IPS DF 6.9 (cell line): ENCODE measurements around the gene SCARB1.

Experiments
- DNase-seq: peaks from one replicate; pipeline ENCODE4 v3.0.0-alpha.2; 2013; ENCODE audit warnings: low read depth, low spot score
- H3K27ac ChIP-seq: one replicate; pipeline ENCODE4 v1.5.1; 2013; ENCODE audit warnings: low read length, control low read depth
- H3K27me3 ChIP-seq: 2 replicates; pipeline ENCODE4 v1.6.1; 2013; ENCODE audit warnings: mild to moderate bottlenecking, low read length; ENCODE audit not compliant: control insufficient read depth, insufficient read depth
- H3K36me3 ChIP-seq: 2 replicates; pipeline ENCODE4 v1.6.1; 2013; ENCODE audit warnings: low read length; ENCODE audit not compliant: control insufficient read depth, insufficient read depth
- H3K4me1 ChIP-seq: 2 replicates; pipeline ENCODE4 v1.6.1; 2013; ENCODE audit warnings: low read length; ENCODE audit not compliant: control insufficient read depth, insufficient read depth
- H3K4me3 ChIP-seq: 2 replicates; pipeline ENCODE4 v1.5.1; 2013; ENCODE audit warnings: mild to moderate bottlenecking, low read length
- H3K9me3 ChIP-seq: 2 replicates; pipeline ENCODE4 v1.6.1; 2013; ENCODE audit warnings: low read length, inconsistent platforms; ENCODE audit not compliant: control insufficient read depth, insufficient read depth
- WGBS: extraction: QIAGEN DNeasy Blood & Tissue Kit; methylation state at CpG from one replicate; pipeline ENCODE4 v1.1.7; 2013; ENCODE audit warnings: mixed read lengths, missing lambda C conversion rate; ENCODE audit not compliant: insufficient read length, insufficient coverage; 5-methylcytosine and 5-hydroxymethylcytosine counted together

The SCARB1 gene

DNA sequence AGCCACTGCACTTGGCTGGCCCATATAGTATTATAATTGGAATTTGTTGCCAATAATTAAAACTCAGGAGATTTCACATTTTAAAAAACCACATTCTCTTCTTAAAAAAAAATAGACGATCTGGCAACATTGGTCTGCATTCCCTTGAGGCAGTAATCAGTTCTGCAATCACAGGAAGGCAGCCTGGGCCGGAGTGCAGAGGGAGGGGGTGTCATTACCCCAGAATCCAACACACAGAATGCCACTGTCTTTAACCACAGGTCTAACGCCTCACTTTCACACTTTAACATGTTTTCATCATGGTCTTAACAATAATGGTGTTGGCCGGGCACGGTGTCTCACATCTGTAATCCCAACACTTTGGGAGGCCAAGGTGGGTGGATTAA, 100.1 kb downstream of the SCARB1 start:
- H3K36me3 ChIP-seq: no peaks in the 10 kb centered on the region
- no peaks in the 10 kb centered on the region for H3K27me3 ChIP-seq
- 0 out of 2 replicates have a peak, but pooled peaks cover 2% of the 10 kb centered on the region for H3K9me3 ChIP-seq
- H3K27ac ChIP-seq: no peak overlapping the region
- no peak for DNase-seq
- whole genome bisulfite sequencing: no CpG with 5 or more reads among the region's 5 CpGs
- H3K4me1 ChIP-seq: 0 out of 2 replicates have a peak, but pooled peaks cover 2% of the 10 kb centered on the region
- no peak overlapping the region for H3K4me3 ChIP-seq

- Histone ChIP-seq H3K9me3 (0 out of 2 replicates have a peak, but pooled peaks cover 2% of the 10 kb centered on the region), H3K4me1 (peaks cover 5% of the 10 kb centered on the region; the same call in 1 of the 2 replicates), H3K36me3 (no peaks in the 10 kb centered on the region), H3K27ac (no peak overlapping the region), H3K27me3 (no peaks in the 10 kb centered on the region), H3K4me3 (no peak overlapping the region)
- no peak for DNase-seq
- WGBS: no CpG with 5 or more reads among the region's 13 CpGs
Observed at GRCh38 chr12:124762791-124763593, 100.7 kb downstream of the SCARB1 start.

DNA sequence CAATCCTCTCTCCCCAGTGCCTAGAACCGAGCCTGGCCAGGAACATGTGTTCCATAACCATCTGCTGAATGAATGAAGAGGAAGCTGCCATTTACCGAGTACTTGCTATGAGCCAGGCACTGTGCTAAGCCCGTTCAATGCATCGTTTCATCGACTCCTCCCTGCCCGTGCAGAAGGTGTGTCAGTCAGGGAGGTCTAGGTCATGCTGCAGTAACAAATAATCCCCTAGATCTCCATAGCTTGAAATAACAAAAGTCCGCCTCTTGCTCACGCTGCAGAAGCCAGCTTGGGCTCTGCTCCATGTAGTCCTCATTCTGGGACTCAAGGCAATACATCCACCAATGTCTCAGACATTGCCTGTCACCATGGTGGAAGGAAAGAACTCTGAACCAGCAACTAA, 101.3 kb downstream of the SCARB1 start:
- WGBS: no CpG with 5 or more reads among the region's 8 CpGs
- Histone ChIP-seq H3K4me1 (peaks cover 5% of the 10 kb centered on the region; the same call in 1 of the 2 replicates), H3K9me3 (0 out of 2 replicates have a peak, but pooled peaks cover 2% of the 10 kb centered on the region)

GRCh38 chr12:124761871-124762270, 101.8 kb downstream of the SCARB1 start:
- Histone ChIP-seq H3K4me1 (peaks cover 5% of the 10 kb centered on the region; the same call in 1 of the 2 replicates), H3K36me3 (no peaks in the 10 kb centered on the region), H3K27ac (no peak overlapping the region), H3K4me3 (no peak overlapping the region), H3K9me3 (0 out of 2 replicates have a peak, but pooled peaks cover 2% of the 10 kb centered on the region), H3K27me3 (no peaks in the 10 kb centered on the region)
- no peak for DNase-seq
- no CpG with 5 or more reads among the region's 4 CpGs for WGBS

More for the DNA sequence above, 101.3 kb downstream of the SCARB1 start:
- H3K4me3 ChIP-seq: no peak overlapping the region
- no peaks in the 10 kb centered on the region for H3K36me3 ChIP-seq
- no peaks in the 10 kb centered on the region for H3K27me3 ChIP-seq
- H3K27ac ChIP-seq: no peak overlapping the region
- no peak for DNase-seq

GRCh38 chr12:124761056-124761455, 102.6 kb downstream of the SCARB1 start:
- Histone ChIP-seq H3K27ac (no peak overlapping the region), H3K9me3 (0 out of 2 replicates have a peak, but pooled peaks cover 2% of the 10 kb centered on the region), H3K27me3 (no peaks in the 10 kb centered on the region), H3K4me1 (peaks cover 5% of the 10 kb centered on the region; the same call in 1 of the 2 replicates), H3K4me3 (no peak overlapping the region), H3K36me3 (no peaks in the 10 kb centered on the region)
- DNase-seq: no peak
- no CpG with 5 or more reads among the region's 7 CpGs for WGBS

- H3K4me1 ChIP-seq: peaks cover 5% of the 10 kb centered on the region; the same call in 1 of the 2 replicates
Observed at GRCh38 chr12:124760560-124760959, 103.1 kb downstream of the SCARB1 start.

GRCh38 chr12:124759841-124760503, 103.7 kb downstream of the SCARB1 start:
- Histone ChIP-seq H3K4me1 (peaks cover 8% of the 10 kb centered on the region; the same call in 1 of the 2 replicates), H3K27ac (no peak overlapping the region), H3K27me3 (no peaks in the 10 kb centered on the region), H3K4me3 (no peak overlapping the region), H3K36me3 (no peaks in the 10 kb centered on the region), H3K9me3 (0 out of 2 replicates have a peak, but pooled peaks cover 2% of the 10 kb centered on the region)
- WGBS: 100% methylated on average over 1 of the region's 15 CpGs
- DNase-seq: no peak

More at GRCh38 chr12:124760560-124760959, 103.1 kb downstream of the SCARB1 start:
- Histone ChIP-seq H3K27me3 (no peaks in the 10 kb centered on the region), H3K27ac (no peak overlapping the region), H3K36me3 (no peaks in the 10 kb centered on the region), H3K9me3 (0 out of 2 replicates have a peak, but pooled peaks cover 2% of the 10 kb centered on the region), H3K4me3 (no peak overlapping the region)
- no peak for DNase-seq
- no CpG with 5 or more reads among the region's 9 CpGs for WGBS

GRCh38 chr12:124758266-124759220, 105.1 kb downstream of the SCARB1 start:
- H3K27ac ChIP-seq: no peak overlapping the region
- H3K36me3 ChIP-seq: no peaks in the 10 kb centered on the region
- no peak for DNase-seq
- peaks cover 10% of the 10 kb centered on the region; the same call in 1 of the 2 replicates for H3K4me1 ChIP-seq
- H3K9me3 ChIP-seq: no peaks in the 10 kb centered on the region
- H3K27me3 ChIP-seq: no peaks in the 10 kb centered on the region
- H3K4me3 ChIP-seq: no peak overlapping the region; the same call in 1 of the 2 replicates
- no CpG with 5 or more reads among the region's 32 CpGs for WGBS

GRCh38 chr12:124757329-124757728, 106.3 kb downstream of the SCARB1 start:
- WGBS: no CpG with 5 or more reads among the region's 4 CpGs
- DNase-seq: no peak
- Histone ChIP-seq H3K27ac (no peak overlapping the region), H3K36me3 (no peaks in the 10 kb centered on the region), H3K9me3 (no peaks in the 10 kb centered on the region), H3K4me3 (no peak overlapping the region), H3K4me1 (peaks cover 10% of the 10 kb centered on the region; the same call in 1 of the 2 replicates), H3K27me3 (no peaks in the 10 kb centered on the region)
